Panc1 (cell line): ENCODE data around the gene ACTL7A. TPM values are rescaled to one million over a fixed set of nuclear protein-coding genes. Genes with fewer than 3 reads are reported as not detected.

Experiments used
- ATAC-seq: fragments of 200-7000 bp; cut with Tn5 transposase; 2 replicates; pipeline ENCODE4 v1.9.1; 2020; ENCODE audit warnings: mild to moderate bottlenecking, moderate library complexity
- BruUV-seq: library from RNA; stranded (reverse); fragments of 400-500 nt; replicated peaks from 2 replicates; lab custom pipeline; 2021; lab: Mats Ljungman, UMichigan
- CTCF ChIA-PET: fragments of 300-600 bp; sonication (Branson Sonifier 250); formaldehyde crosslinking; loops from one replicate; lab custom pipeline; 2022; ENCODE audit warnings: antibody characterized with exemption; lab: Charles Lee
- POLR2A ChIA-PET: fragments of 300-600 bp; sonication (Branson Sonifier 250); formaldehyde crosslinking; loops from one replicate; lab custom pipeline; 2022; ENCODE audit warnings: antibody characterized with exemption; lab: Charles Lee
- DNase-seq: peaks from one replicate; pipeline ENCODE4 v3.0.0-alpha.2; 2010; ENCODE audit warnings: low read depth, low spot score
- H3K27ac ChIP-seq: 2 replicates; pipeline ENCODE4 v1.5.1; 2011; ENCODE audit warnings: mild to moderate bottlenecking, low read length, inconsistent platforms
- H3K27me3 ChIP-seq: fragments of 200-500 bp; sonication (Bioruptor generic); 2 replicates; pipeline ENCODE4 v1.6.0; 2014; ENCODE audit warnings: low read length, inconsistent platforms; ENCODE audit not compliant: control insufficient read depth, insufficient read depth
- H3K36me3 ChIP-seq: fragments of 200-500 bp; sonication (Bioruptor generic); 2 replicates; pipeline ENCODE4 v1.5.1; 2014; ENCODE audit warnings: inconsistent platforms, mild to moderate bottlenecking, low read length, moderate library complexity; ENCODE audit not compliant: control insufficient read depth, insufficient read depth
- H3K4me1 ChIP-seq: 2 replicates; pipeline ENCODE4 v1.5.1; 2011; ENCODE audit warnings: inconsistent platforms, mild to moderate bottlenecking, low read length, moderate library complexity; ENCODE audit not compliant: control insufficient read depth, insufficient read depth
- H3K4me3 ChIP-seq, 2 experiments: 2 replicates each; pipeline ENCODE4 v1.5.1; 2011 to 2012; ENCODE audit warnings: low read depth in 2 of 2, low read length in 2 of 2, mild to moderate bottlenecking in 2 of 2, inconsistent platforms in 1 of 2, moderate library complexity in 1 of 2
- H3K9me3 ChIP-seq: fragments of 200-500 bp; sonication (Bioruptor generic); 2 replicates; pipeline ENCODE4 v1.5.1; 2014; ENCODE audit warnings: low read depth, mild to moderate bottlenecking, inconsistent platforms, low read length, moderate library complexity; ENCODE audit not compliant: control insufficient read depth, insufficient read depth
- POLR2AphosphoS5 ChIP-seq: IDR thresholded peaks from 2 replicates; pipeline ENCODE4 v1.6.1; 2012; ENCODE audit warnings: mild to moderate bottlenecking, low read depth, low read length, moderate library complexity
- SIN3A ChIP-seq: IDR thresholded peaks from 2 replicates; pipeline ENCODE4 v1.6.1; 2012; ENCODE audit warnings: low read depth, mild to moderate bottlenecking, low read length, moderate library complexity, borderline replicate concordance; ENCODE audit not compliant: insufficient read depth
- TCF7L2 ChIP-seq: IDR thresholded peaks from 2 replicates; pipeline ENCODE4 v1.6.1; 2011; ENCODE audit warnings: mild to moderate bottlenecking, low read depth, low read length, inconsistent platforms
- in situ Hi-C: cut with HindIII; loops from 2 replicates; pipeline ENCODE4 v1.10.0; 2016; ENCODE audit warnings: low sequenced_read_pairs, low pct_unique_long_range_greater_than_20kb
- intact Hi-C: fragments of 100-400 bp; cut with micrococcal nuclease; formaldehyde crosslinking; loops from one replicate; pipeline ENCODE4 v1.10.0; 2022; ENCODE audit not compliant: unreplicated experiment
- total RNA-seq: library from RNA; stranded (reverse); gene quantifications from one replicate; pipeline ENCODE4 v1.2.1, GENCODE V29; 2021; ENCODE audit not compliant: unreplicated experiment
- TF ChIP-seq, protein P1 (sequence below): fragments of 450-650 bp; IDR thresholded peaks from 2 replicates; pipeline ENCODE4 v1.5.1; 2017; ENCODE audit warnings: mild to moderate bottlenecking
- TF ChIP-seq, protein P2 (sequence below), 2 experiments: IDR thresholded peaks; 2 replicates each; pipeline ENCODE4 v1.6.1; 2011 to 2012; ENCODE audit warnings: low read depth in 2 of 2, control low read depth in 1 of 2, low read length in 1 of 2, mild to moderate bottlenecking in 1 of 2, moderate library complexity in 1 of 2; ENCODE audit not compliant: insufficient read depth in 1 of 2

The ACTL7A gene
- total RNA-seq, 1 experiment from 2014 or later: not detected

DNA sequence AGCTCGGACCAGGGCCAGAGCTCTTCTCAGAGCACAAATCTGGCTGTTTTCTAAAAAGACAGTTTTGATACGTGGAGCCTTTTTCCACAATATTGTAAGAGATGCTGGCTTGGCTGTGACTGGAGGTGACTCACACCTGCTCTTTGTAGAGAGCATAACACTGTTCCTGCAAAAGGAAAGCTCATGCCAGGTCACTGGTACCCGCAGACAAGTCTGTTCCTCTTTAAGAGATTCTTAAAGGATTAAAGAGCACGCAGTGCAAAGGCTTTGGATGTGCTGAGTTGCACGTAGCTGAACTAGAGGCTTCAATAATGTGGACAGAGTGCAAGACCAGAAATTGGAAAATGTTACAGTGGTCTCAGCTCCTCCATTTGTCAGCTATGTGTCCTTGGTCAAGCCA, 25.3 kb upstream of the ACTL7A start:
- CTCF ChIA-PET: no interaction called here
- DNase-seq (no peak), ATAC-seq (no peak)
- in situ Hi-C loops: no loop called here
- H3K27me3 ChIP-seq: no peaks in the 10 kb centered on the region
- H3K4me1 ChIP-seq: no peaks in the 10 kb centered on the region
- H3K4me3 ChIP-seq: no peak overlapping the region
- POLR2A ChIA-PET: no interaction called here
- H3K36me3 ChIP-seq: no peaks in the 10 kb centered on the region
- intact Hi-C loops: no loop called here
- no peak overlapping the region for H3K27ac ChIP-seq
- no TSS peak for BruUV-seq
- TF ChIP-seq, protein P1, sequence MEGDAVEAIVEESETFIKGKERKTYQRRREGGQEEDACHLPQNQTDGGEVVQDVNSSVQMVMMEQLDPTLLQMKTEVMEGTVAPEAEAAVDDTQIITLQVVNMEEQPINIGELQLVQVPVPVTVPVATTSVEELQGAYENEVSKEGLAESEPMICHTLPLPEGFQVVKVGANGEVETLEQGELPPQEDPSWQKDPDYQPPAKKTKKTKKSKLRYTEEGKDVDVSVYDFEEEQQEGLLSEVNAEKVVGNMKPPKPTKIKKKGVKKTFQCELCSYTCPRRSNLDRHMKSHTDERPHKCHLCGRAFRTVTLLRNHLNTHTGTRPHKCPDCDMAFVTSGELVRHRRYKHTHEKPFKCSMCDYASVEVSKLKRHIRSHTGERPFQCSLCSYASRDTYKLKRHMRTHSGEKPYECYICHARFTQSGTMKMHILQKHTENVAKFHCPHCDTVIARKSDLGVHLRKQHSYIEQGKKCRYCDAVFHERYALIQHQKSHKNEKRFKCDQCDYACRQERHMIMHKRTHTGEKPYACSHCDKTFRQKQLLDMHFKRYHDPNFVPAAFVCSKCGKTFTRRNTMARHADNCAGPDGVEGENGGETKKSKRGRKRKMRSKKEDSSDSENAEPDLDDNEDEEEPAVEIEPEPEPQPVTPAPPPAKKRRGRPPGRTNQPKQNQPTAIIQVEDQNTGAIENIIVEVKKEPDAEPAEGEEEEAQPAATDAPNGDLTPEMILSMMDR: no peak
- TF ChIP-seq SIN3A (no peak), TCF7L2 (no peak)
- no peaks in the 10 kb centered on the region for H3K9me3 ChIP-seq

DNA sequence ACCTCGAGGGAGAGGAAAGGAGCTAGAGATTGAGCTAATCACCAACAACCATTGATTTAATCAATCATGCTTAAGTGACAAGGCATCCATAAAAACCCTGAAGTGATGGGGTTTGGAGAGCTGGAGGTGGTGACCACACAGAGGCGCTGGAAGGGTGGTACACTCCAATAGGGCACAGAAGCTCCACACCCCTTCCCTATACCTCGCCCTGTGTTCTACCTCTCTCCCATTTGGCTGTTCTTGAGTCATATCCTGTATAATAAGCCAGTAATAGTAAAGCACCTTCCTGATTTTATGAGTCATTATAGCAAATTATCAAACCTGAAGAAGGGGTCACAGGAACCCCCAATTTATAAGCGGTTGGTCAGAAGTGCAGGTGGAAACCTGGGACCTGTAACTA, 24.5 kb upstream of the ACTL7A start:
- in situ Hi-C loops: no loop called here

More for the DNA sequence above, 24.5 kb upstream of the ACTL7A start:
- no peak for ATAC-seq
- no peaks in the 10 kb centered on the region for H3K27me3 ChIP-seq
- TF ChIP-seq, protein P1: no peak
- no peak for TF ChIP-seq POLR2AphosphoS5
- TF ChIP-seq, protein P2, sequence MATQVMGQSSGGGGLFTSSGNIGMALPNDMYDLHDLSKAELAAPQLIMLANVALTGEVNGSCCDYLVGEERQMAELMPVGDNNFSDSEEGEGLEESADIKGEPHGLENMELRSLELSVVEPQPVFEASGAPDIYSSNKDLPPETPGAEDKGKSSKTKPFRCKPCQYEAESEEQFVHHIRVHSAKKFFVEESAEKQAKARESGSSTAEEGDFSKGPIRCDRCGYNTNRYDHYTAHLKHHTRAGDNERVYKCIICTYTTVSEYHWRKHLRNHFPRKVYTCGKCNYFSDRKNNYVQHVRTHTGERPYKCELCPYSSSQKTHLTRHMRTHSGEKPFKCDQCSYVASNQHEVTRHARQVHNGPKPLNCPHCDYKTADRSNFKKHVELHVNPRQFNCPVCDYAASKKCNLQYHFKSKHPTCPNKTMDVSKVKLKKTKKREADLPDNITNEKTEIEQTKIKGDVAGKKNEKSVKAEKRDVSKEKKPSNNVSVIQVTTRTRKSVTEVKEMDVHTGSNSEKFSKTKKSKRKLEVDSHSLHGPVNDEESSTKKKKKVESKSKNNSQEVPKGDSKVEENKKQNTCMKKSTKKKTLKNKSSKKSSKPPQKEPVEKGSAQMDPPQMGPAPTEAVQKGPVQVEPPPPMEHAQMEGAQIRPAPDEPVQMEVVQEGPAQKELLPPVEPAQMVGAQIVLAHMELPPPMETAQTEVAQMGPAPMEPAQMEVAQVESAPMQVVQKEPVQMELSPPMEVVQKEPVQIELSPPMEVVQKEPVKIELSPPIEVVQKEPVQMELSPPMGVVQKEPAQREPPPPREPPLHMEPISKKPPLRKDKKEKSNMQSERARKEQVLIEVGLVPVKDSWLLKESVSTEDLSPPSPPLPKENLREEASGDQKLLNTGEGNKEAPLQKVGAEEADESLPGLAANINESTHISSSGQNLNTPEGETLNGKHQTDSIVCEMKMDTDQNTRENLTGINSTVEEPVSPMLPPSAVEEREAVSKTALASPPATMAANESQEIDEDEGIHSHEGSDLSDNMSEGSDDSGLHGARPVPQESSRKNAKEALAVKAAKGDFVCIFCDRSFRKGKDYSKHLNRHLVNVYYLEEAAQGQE (IDR thresholded peaks at IDR 0.05; ENCODE audit: insufficient read depth in 1 of 2, low read depth in 2 of 2, low read length in 1 of 2): no peak
- TF ChIP-seq TCF7L2: no peak
- TF ChIP-seq SIN3A: no peak
- H3K4me1 ChIP-seq: no peaks in the 10 kb centered on the region
- POLR2A ChIA-PET: no interaction called here
- no peaks in the 10 kb centered on the region for H3K9me3 ChIP-seq
- DNase-seq: no peak
- H3K27ac ChIP-seq: no peak overlapping the region
- no peaks in the 10 kb centered on the region for H3K36me3 ChIP-seq
- intact Hi-C loops: no loop called here
- no peak overlapping the region for H3K4me3 ChIP-seq
- CTCF ChIA-PET: no interaction called here
- BruUV-seq: no TSS peak
